NCI-H460 (cell line): Measurements from ENCODE around the gene OLFML2A. TPM values are rescaled to one million over a fixed set of nuclear protein-coding genes. Genes with fewer than 3 reads are reported as not detected.
A peak's percentile ranks its signal among the peaks of the same experiment; 100 is the strongest.

ENCODE experiments used
- DNase-seq: peaks from one replicate; pipeline ENCODE4 v3.0.0-alpha.2; 2016; ENCODE audit warnings: low read depth; ENCODE audit errors: extremely low read depth
- total RNA-seq: library from RNA; depleted of rRNA; stranded (reverse); fragments of >200 nt; shearing (Covaris generic); gene quantifications from 2 replicates; pipeline ENCODE4 v1.2.3, GENCODE V29; 2014

OLFML2A gene
- total RNA-seq, 1 experiment from 2014 or later = 63.6 TPM

- DNase-seq = no peak
Measured at GRCh38 chr9:124846969-124847368, 70.0 kb downstream of the OLFML2A start.

- peak; percentile 65 for DNase-seq
Measured at GRCh38 chr9:124849801-124850200, 72.9 kb downstream of the OLFML2A start.

GRCh38 chr9:124852121-124852828 lies 75.3 kb downstream of the OLFML2A start:
- no peak for DNase-seq

- DNase-seq = peak; percentile 81
Measured at GRCh38 chr9:124852829-124853531, 76.0 kb downstream of the OLFML2A start, which contains the start of gene WDR38. TSS of gene WDR38 (plus strand) at chr9:124853460. CDS start at chr9:124853532, 72 bp downstream.

- no peak for DNase-seq
Measured at GRCh38 chr9:124853605-124854143, 76.7 kb downstream of the OLFML2A start.

GRCh38 chr9:124854161-124854560 lies 77.2 kb downstream of the OLFML2A start:
- DNase-seq = no peak

- no peak for DNase-seq
Measured at GRCh38 chr9:124854822-124855221, 77.9 kb downstream of the OLFML2A start.

GRCh38 chr9:124855566-124855943 lies 78.6 kb downstream of the OLFML2A start:
- no peak for DNase-seq

GRCh38 chr9:124855944-124856765 lies 79.2 kb downstream of the OLFML2A start:
- DNase-seq = peak; percentile 55

- DNase-seq = no peak
Measured at GRCh38 chr9:124857533-124858162, 80.7 kb downstream of the OLFML2A start.

GRCh38 chr9:124858330-124859046 lies 81.6 kb downstream of the OLFML2A start:
- no peak for DNase-seq

- no peak for DNase-seq
Measured at GRCh38 chr9:124859803-124860581, 83.1 kb downstream of the OLFML2A start.

- no peak for DNase-seq
Measured at GRCh38 chr9:124860582-124861341, 83.8 kb downstream of the OLFML2A start.

GRCh38 chr9:124861342-124862229 lies 84.7 kb downstream of the OLFML2A start, which contains the start of the genes ARPC5L and RPL35:
TSS of gene ARPC5L (plus strand) at chr9:124862130. CDS start at chr9:124869291, 7,161 bp downstream.
TSS of gene RPL35 (minus strand) at chr9:124861957. CDS start at chr9:124861912, 45 bp downstream.
- DNase-seq = peak; percentile 91

GRCh38 chr9:124863371-124863871 lies 86.5 kb downstream of the OLFML2A start:
- no peak for DNase-seq
